HPDE6-E6E7 (cell line): Measurements from ENCODE around the gene TMEM163.
"Not testable (repeated sequence)": the region's sequence is repeated elsewhere in the genome, so short reads cannot be mapped to it uniquely, and the experiment has no call there.

ENCODE experiments used
- DNase-seq: peaks from one replicate; pipeline ENCODE4 v3.0.0; 2011; ENCODE audit warnings: missing footprints; ENCODE audit errors: extremely low spot score

The TMEM163 gene

GRCh38 chr2:134718817-134719814 lies at the start of gene TMEM163:
Gene TMEM163, minus strand, starts transcription at chr2:134719000.
- no peak for DNase-seq

GRCh38 chr2:134766583-134766982 lies 47.8 kb upstream of the TMEM163 start:
- no peak for DNase-seq

DNA sequence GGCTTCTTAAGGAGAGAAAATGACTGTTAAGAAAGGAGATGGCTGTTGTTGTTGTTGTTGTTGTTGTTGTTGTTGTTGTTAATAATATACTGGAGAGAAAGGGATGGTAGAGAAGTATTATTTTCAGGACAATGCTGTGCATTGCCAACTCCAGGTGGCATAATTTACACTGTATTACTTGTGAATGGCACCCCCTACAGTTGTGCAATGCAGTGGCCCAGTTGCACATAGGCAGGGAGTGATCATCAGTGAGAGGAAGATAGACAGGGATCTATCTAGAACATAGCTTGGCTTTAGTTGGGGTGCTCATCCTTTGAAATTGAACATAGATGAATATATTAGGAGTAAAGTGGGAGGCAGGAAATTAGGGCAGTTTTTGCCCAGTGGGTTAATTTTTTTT lies 47.2 kb upstream of the TMEM163 start:
- no peak for DNase-seq

DNA sequence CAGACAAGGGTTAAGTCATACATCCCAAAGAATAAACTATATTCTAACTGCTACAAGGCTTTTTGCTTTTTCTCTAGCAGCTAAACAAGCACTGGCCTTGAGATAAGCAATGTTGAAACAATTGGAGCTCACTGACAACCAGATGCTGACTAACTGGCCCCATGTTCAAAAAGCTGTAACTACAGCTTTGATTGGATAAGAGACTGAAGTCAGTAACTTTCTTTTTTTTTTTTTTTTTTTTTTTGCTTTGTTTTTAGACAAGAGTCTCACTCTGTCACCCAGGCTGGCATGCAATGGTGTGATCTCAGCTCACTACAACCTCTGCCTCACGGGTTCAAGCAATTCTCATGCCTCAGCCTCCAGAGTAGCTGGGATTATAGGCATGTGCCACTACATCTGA lies 45.4 kb upstream of the TMEM163 start:
- DNase-seq: no peak

GRCh38 chr2:134763164-134763710 lies 44.4 kb upstream of the TMEM163 start:
- DNase-seq: no peak

DNA sequence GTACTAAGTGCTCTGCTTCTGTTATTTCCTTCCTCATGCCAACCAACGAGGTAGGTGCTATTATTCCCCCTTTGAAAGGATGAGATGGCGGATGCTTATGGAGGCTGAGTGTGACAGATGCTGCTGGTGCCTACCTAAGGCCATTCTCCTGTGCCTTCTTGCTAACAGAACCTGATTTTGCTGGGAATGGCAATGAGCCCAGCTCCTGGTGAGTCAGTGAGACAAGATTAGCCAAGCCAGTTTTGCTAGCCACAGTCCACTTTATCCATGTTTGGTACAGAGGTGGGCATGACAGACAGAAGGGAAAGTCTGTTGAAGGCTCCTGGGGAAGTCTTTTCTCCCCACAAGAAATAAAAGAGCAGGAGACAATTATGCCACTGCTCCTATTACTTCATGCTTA lies 43.7 kb upstream of the TMEM163 start:
- DNase-seq: no peak

DNA sequence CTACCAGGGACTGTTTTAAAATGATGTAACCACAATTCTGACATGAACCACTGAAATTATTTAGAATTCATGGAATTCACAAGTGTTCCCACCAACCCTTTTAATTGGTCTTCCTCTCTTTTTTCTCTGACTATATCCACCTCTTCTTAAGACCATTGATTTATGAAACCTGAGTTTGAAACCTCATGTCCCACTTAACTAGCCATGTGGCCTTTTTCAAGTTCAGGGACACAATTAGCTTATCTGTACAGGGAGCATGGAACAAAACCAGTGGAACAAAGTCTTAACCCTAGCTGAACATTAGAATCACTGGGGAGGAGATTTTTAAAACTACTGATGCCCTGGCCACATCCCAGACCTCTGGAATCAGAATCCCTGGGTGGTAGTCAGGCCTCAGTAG lies 41.6 kb upstream of the TMEM163 start:
- DNase-seq: no peak

GRCh38 chr2:134758633-134759032 lies 39.8 kb upstream of the TMEM163 start:
- no peak for DNase-seq

GRCh38 chr2:134751981-134752380 lies 33.2 kb upstream of the TMEM163 start:
- not testable (repeated sequence) for DNase-seq

GRCh38 chr2:134745546-134745945 lies 26.7 kb upstream of the TMEM163 start:
- no peak for DNase-seq

GRCh38 chr2:134745023-134745422 lies 26.2 kb upstream of the TMEM163 start:
- no peak for DNase-seq

DNA sequence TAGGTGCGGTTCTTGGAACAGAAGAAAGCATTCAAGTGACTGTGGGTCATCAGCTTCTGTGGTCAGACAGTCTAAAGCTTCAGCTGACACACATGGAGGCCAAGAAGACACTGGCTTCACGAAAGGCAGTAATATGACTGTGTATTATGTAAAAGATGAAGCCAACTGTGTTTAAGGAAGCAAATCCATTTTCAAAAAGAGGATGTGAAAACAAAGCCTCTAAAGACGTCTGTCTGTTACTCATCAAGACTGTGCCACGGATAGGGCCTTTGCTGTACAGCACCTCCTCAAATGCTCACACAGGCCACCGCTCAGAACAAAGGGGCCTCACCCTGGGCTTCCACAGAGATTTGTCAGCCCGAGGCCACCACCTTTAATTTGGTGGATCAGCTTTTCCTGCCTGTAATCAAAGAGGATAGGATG lies 21.1 kb upstream of the TMEM163 start:
- no peak for DNase-seq

DNA sequence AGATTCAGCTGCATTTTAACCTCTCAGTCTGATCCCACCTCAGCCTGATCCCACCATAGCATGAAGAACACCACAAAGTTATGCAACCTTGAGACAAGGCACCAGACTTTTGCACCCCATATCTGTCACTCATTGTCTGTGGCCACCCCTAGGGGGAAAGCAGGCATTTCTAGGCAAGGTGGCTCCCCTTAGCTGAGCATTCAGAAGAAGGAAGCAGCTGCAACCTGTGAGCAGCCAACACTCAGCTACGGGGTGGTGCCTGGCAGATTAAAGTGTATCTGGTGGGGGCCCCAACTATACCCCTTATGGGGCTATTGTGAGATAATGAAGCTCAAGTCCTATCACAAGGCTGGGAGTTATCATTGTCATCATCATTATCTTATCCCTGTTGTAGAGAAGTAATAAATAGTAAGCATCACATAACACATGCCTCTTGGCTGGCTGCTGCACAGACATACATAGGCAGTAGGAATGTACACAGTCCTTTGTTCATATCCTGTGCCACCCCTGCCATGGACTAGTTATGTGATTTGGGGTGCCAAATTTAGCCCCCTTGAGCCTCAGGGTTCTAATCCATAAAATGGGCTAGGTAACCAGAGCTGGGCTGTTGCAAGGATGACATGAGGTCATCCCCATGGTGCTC lies 20.6 kb upstream of the TMEM163 start:
- DNase-seq: no peak

DNA sequence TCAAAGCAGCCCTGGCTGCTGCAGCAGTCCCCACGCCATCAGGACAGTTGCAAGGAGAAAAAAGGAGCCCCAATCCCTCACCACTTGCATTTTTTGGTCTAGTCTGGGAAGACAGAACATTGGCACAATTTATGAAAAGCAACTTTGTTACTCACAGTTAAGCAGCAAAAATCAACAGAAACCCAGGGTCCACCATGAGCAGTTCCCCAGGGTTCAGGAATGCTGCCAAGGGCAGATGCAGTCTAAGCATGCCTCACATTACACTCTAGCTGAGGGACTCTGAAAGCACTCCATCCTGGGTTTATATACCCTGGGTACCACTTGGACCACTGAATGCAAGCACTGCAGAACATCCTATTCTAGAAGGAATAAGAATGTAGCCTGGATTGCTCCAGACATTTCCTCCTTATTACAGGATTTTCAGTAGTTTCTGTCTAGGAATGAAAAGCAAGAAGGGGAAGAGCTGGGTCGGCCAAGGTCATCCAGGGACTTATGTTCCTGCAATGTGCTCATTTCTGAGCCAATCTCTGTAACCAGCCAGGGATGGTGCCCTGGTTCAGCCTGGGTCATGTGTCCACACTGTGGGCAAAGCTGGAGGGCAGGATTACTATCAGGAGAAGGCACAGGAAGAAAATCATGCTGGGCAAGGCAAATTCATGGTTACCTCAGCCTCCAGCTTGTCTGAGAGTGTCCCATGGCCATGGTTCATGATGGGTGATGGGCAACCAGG lies 19.5 kb upstream of the TMEM163 start:
- DNase-seq: no peak

DNA sequence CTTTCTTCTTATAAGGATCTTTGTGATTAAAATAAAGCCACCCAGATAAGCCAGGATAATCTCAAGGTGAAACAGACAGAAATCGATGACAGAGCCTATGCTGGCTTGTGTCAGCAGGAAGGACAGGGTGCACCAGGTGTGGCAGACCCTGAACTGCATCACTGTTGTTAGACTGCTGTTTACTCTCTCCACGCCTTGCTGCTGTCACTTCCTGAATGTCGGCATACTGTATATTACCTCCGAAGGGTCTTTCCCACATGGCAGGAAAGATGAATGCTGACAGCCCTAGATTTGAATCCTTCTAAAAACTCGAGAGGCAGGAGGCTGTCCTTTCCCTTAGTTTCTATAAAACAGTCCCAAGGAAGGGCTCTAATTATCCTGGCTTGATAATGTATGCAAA lies 18.9 kb upstream of the TMEM163 start:
- no peak for DNase-seq

- DNase-seq: peak; percentile 58
These were observed 17.5 kb upstream of the TMEM163 start for GRCh38 chr2:134736167-134736880.

- DNase-seq: no peak
These were observed 9.4 kb upstream of the TMEM163 start for GRCh38 chr2:134728163-134728562.

GRCh38 chr2:134727385-134727784 lies 8.6 kb upstream of the TMEM163 start:
- no peak for DNase-seq

GRCh38 chr2:134726645-134727044 lies 7.8 kb upstream of the TMEM163 start:
- no peak for DNase-seq

DNA sequence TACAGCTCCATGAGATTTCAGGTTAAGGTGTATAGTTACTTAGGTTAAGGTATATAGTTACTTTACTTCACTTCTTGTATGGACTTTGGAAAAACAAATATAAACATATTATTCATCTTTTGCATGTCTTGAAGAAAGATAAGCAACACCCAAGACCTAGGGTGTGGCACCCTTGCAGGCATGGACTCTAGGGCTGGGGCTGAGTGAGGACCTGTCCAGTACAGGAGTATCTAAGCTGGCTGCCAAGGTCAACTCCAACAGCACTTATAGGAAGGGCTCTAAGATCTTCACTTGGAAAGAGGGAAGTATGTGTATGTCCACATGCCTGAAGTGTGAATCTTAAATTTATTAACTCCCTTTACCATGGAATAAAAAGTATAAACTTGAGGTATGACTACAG lies 7.1 kb upstream of the TMEM163 start:
- no peak for DNase-seq

GRCh38 chr2:134724341-134724740 lies 5.5 kb upstream of the TMEM163 start:
- DNase-seq: no peak
